Middle frontal gyrus (tissue), 1 donor: ENCODE data around the gene GLT8D1.
"Not testable (repeated sequence)": the region's sequence is repeated elsewhere in the genome, so short reads cannot be mapped to it uniquely, and the experiment has no call there.

Experiments used
- DNase-seq: peaks from one replicate; pipeline ENCODE4 v3.0.0-alpha.2; 2015; ENCODE audit warnings: low spot score; ENCODE audit errors: extremely low spot score

The GLT8D1 gene

GRCh38 chr3:52681596-52681995 is 24.0 kb downstream of the GLT8D1 start:
- DNase-seq: no peak

- DNase-seq: no peak
Measured at GRCh38 chr3:52679811-52680210, 25.8 kb downstream of the GLT8D1 start.

- no peak for DNase-seq
Measured at GRCh38 chr3:52679199-52679538, 26.4 kb downstream of the GLT8D1 start.

- no peak for DNase-seq
Measured at GRCh38 chr3:52678265-52679198, 27.1 kb downstream of the GLT8D1 start.

- DNase-seq: not testable (repeated sequence)
Measured at GRCh38 chr3:52676201-52676600, 29.4 kb downstream of the GLT8D1 start.

- no peak for DNase-seq
Measured at GRCh38 chr3:52671676-52672075, 33.9 kb downstream of the GLT8D1 start.

GRCh38 chr3:52670621-52671521 is 34.7 kb downstream of the GLT8D1 start:
- no peak for DNase-seq

GRCh38 chr3:52663098-52663497 is 42.5 kb downstream of the GLT8D1 start:
- no peak for DNase-seq

- DNase-seq: no peak
Measured at GRCh38 chr3:52660046-52660445, 45.5 kb downstream of the GLT8D1 start.

- no peak for DNase-seq
Measured at GRCh38 chr3:52655895-52656294, 49.7 kb downstream of the GLT8D1 start.

- DNase-seq: no peak
Measured at GRCh38 chr3:52651592-52651991, 54.0 kb downstream of the GLT8D1 start.

- no peak for DNase-seq
Measured at GRCh38 chr3:52650439-52650838, 55.2 kb downstream of the GLT8D1 start.

GRCh38 chr3:52649461-52650210 is 56.0 kb downstream of the GLT8D1 start:
- no peak for DNase-seq

GRCh38 chr3:52645549-52645948 is 60.0 kb downstream of the GLT8D1 start:
- no peak for DNase-seq
